Spleen (tissue), 11 donors: Measurements from ENCODE around the gene GJC1. TPM values are rescaled to one million over a fixed set of nuclear protein-coding genes. Genes with fewer than 3 reads are reported as not detected.

Source experiments
- DNase-seq: peaks from one replicate; pipeline ENCODE4 v3.0.0-alpha.2; 2020
- H3K27ac ChIP-seq, 8 donors: fragments of 200-600 bp; sonication (generic) in 7 of 8; 1 replicate in 4 of 8; 2 replicates in 4 of 8; pipeline versions ENCODE4 v1.5.0 to v1.8.0; 2016 to 2021; ENCODE audit warnings: inconsistent platforms in 4 of 8, mild to moderate bottlenecking in 4 of 8, moderate library complexity in 1 of 8
- H3K27me3 ChIP-seq, 7 donors: fragments of 200-600 bp; sonication (generic) in 6 of 7; replicated peaks in 1 of 7; 1 replicate in 4 of 7; 2 replicates in 3 of 7; pipeline versions ENCODE4 v1.5.0 to v1.8.0; 2016 to 2021; ENCODE audit warnings: inconsistent platforms in 3 of 7, mild to moderate bottlenecking in 1 of 7
- H3K36me3 ChIP-seq, 6 donors: fragments of 200-600 bp; sonication (generic) in 5 of 6; 1 replicate in 4 of 6; 2 replicates in 2 of 6; pipeline versions ENCODE4 v1.5.0 to v1.8.0; 2016 to 2021; ENCODE audit warnings: inconsistent platforms in 2 of 6
- H3K4me1 ChIP-seq, 6 donors: fragments of 200-600 bp; sonication (generic) in 5 of 6; 1 replicate in 3 of 6; 2 replicates in 3 of 6; pipeline versions ENCODE4 v1.5.0 to v1.8.0; 2016 to 2021; ENCODE audit warnings: inconsistent platforms in 3 of 6
- H3K4me3 ChIP-seq, 8 donors: fragments of 200-600 bp; sonication (generic) in 7 of 8; 1 replicate in 4 of 8; 2 replicates in 4 of 8; pipeline versions ENCODE4 v1.5.0 to v1.8.0; 2016 to 2021; ENCODE audit warnings: inconsistent platforms in 4 of 8, mild to moderate bottlenecking in 4 of 8, moderate library complexity in 2 of 8
- H3K9me3 ChIP-seq, 8 donors: fragments of 200-600 bp; sonication (generic) in 7 of 8; 1 replicate in 4 of 8; 2 replicates in 4 of 8; pipeline versions ENCODE4 v1.5.0 to v1.8.0; 2016 to 2021; ENCODE audit warnings: inconsistent platforms in 4 of 8
- CTCF ChIP-seq, 11 experiments: fragments of 200-600 bp in 7 of 11; fragments of 450-650 bp in 4 of 11; sonication (generic) in 4 of 11; IDR thresholded peaks in 8 of 11; conservative IDR thresholded peaks in 3 of 11; 1 replicate in 7 of 11; 2 replicates in 4 of 11; pipeline versions ENCODE4 v1.4.0 to v1.8.0; 2016 to 2021; ENCODE audit warnings: antibody characterized with exemption in 11 of 11, inconsistent platforms in 4 of 11, mild to moderate bottlenecking in 1 of 11
- POLR2A ChIP-seq, 3 donors: fragments of 450-650 bp; IDR thresholded peaks; one replicate each; pipeline ENCODE4 v1.5.1; 2017; ENCODE audit warnings: antibody characterized with exemption in 3 of 3, mild to moderate bottlenecking in 1 of 3
- POLR2AphosphoS5 ChIP-seq, 3 donors: sonication (generic); formaldehyde crosslinking; IDR thresholded peaks; one replicate each; pipeline ENCODE4 v1.5.1; 2017; ENCODE audit warnings: antibody characterized with exemption in 3 of 3
- WGBS, 5 donors: extraction: QIAGEN DNeasy Blood & Tissue Kit in 3 of 5; methylation state at CpG; one replicate each; pipeline versions ENCODE4 v1.1.5 to v1.1.7; 2013 to 2018; 5-methylcytosine and 5-hydroxymethylcytosine counted together
- intact Hi-C: fragments of 100-400 bp; cut with DNase I; formaldehyde crosslinking; loops from one replicate; pipeline ENCODE4 v1.15.0; 2023; ENCODE audit warnings: low total_unique reads
- polyA plus RNA-seq, 3 donors: library from polyadenylated mRNA; stranded (reverse); fragments of 200-250 nt; gene quantifications; one replicate each; pipeline ENCODE4 v1.2.1, GENCODE V29; 2013
- total RNA-seq, 7 donors: library from RNA; depleted of rRNA in 3 of 7; stranded (reverse); fragments of >200 nt in 3 of 7; fragmentation: NEBNext Ultra II Directional in 4 of 7; extraction: Animal tissue kit (Norgen Biotek cat#: 25700) in 4 of 7; gene quantifications; one replicate each; pipeline versions ENCODE4 v1.1.0 to v1.2.1, GENCODE V29; 2016 to 2021
- donor health status: healthy with polysubstance abuse.
- donor health status: DM: no; HTN: no; CAD: no; lungs with moderate emphysema.
- donor health status: DM: no; HTN: no; CAD: no.
- donor health status: Bipolar disorder and iron deficiency.
- donor health status: healthy.
- donor health status: DM: no; HTN: no; CAD: no.
- donor health status: DM: yes; HTN: yes; CAD: no.

Gene GJC1
- total and polyA plus RNA-seq, 10 donors: 0.41 to 1.8 (median 0.83) TPM

GRCh38 chr17:44840274-44840673 is 10.2 kb upstream of the GJC1 start:
- DNase-seq: no peak
- Histone ChIP-seq H3K36me3 (no peaks in the 10 kb centered on the region), H3K27me3 (peaks cover 0 to 10% (median 0%) of the 10 kb centered on the region in 7 donors), H3K9me3 (no peaks in the 10 kb centered on the region), H3K4me1 (no peaks in the 10 kb centered on the region), H3K27ac (no peak overlapping the region), H3K4me3 (no peak overlapping the region)
- WGBS, 5 donors: 64 to 77% (median 72%) methylated on average over 4 of the region's 4 CpGs
- intact Hi-C loops: no loop called here
- TF ChIP-seq POLR2AphosphoS5 (IDR thresholded peaks at IDR 0.05) (no peak), POLR2A (IDR thresholded peaks at IDR 0.05) (no peak), CTCF (IDR thresholded peaks at IDR 0.05 in 8 of 11, conservative IDR thresholded peaks at IDR 0.05 in 3 of 11) (no peak)

GRCh38 chr17:44837196-44837595 is 7.1 kb upstream of the GJC1 start:
- intact Hi-C loops: no loop called here
- peaks cover 0 to 39% (median 5%) of the 10 kb centered on the region in 7 donors for H3K27me3 ChIP-seq
- H3K27ac ChIP-seq: no peak overlapping the region
- no peak for DNase-seq
- TF ChIP-seq POLR2A (IDR thresholded peaks at IDR 0.05): no peak
- H3K36me3 ChIP-seq: no peaks in the 10 kb centered on the region
- no peaks in the 10 kb centered on the region for H3K4me1 ChIP-seq
- H3K9me3 ChIP-seq: no peaks in the 10 kb centered on the region
- no peak overlapping the region for H3K4me3 ChIP-seq
- 48 to 88% (median 68%) methylated on average over 2 of the region's 2 CpGs for WGBS, 5 donors

- H3K27ac ChIP-seq: no peak overlapping the region
- intact Hi-C loops: no loop called here
- 82 to 93% (median 91%) methylated on average over 5 of the region's 5 CpGs for WGBS, 5 donors
- no peak for DNase-seq
- no peaks in the 10 kb centered on the region for H3K36me3 ChIP-seq
- H3K4me3 ChIP-seq: no peak overlapping the region
- H3K9me3 ChIP-seq: no peaks in the 10 kb centered on the region
- peaks cover 6 to 83% (median 46%) of the 10 kb centered on the region in 7 donors for H3K27me3 ChIP-seq
- TF ChIP-seq CTCF (IDR thresholded peaks at IDR 0.05 in 8 of 11, conservative IDR thresholded peaks at IDR 0.05 in 3 of 11): no peak
- no peak for TF ChIP-seq POLR2A (IDR thresholded peaks at IDR 0.05)
- no peak for TF ChIP-seq POLR2AphosphoS5 (IDR thresholded peaks at IDR 0.05)
- H3K4me1 ChIP-seq: peaks cover 6 to 26% (median 22%) of the 10 kb centered on the region in 6 donors
Observed at GRCh38 chr17:44832805-44833204, 2.7 kb upstream of the GJC1 start.

GRCh38 chr17:44831371-44831770 is 1.3 kb upstream of the GJC1 start:
- H3K4me3 ChIP-seq: no peak overlapping the region
- H3K36me3 ChIP-seq: no peaks in the 10 kb centered on the region
- intact Hi-C loops: no loop called here
- TF ChIP-seq POLR2AphosphoS5 (IDR thresholded peaks at IDR 0.05) (no peak), CTCF (IDR thresholded peaks at IDR 0.05 in 8 of 11, conservative IDR thresholded peaks at IDR 0.05 in 3 of 11) (no peak), POLR2A (IDR thresholded peaks at IDR 0.05) (no peak)
- no peak overlapping the region for H3K27ac ChIP-seq
- H3K4me1 ChIP-seq: peaks cover 6 to 26% (median 22%) of the 10 kb centered on the region in 6 donors
- peak; percentile 5 for DNase-seq
- peaks cover 6 to 97% (median 60%) of the 10 kb centered on the region in 7 donors for H3K27me3 ChIP-seq
- 81 to 92% (median 82%) methylated on average over 12 of the region's 12 CpGs for WGBS, 5 donors
- no peaks in the 10 kb centered on the region for H3K9me3 ChIP-seq
